Measurements from ENCODE around the gene MIB1.

Gene MIB1

GRCh38 chr18:21908711-21909110 is 168.1 kb downstream of the MIB1 start:
- no peak for TF ChIP-seq CTCF (IDR thresholded peaks at IDR 0.05; ENCODE audit: low read depth, low read length)
- Histone ChIP-seq H3K4me3 (ENCODE audit: low read depth, low read length) (no peak overlapping the region), H3K36me3 (no peaks in the 10 kb centered on the region), H3K9me3 (no peaks in the 10 kb centered on the region), H3K27me3 (no peaks in the 10 kb centered on the region), H3K4me1 (no peaks in the 10 kb centered on the region)
- no peak for DNase-seq

DNA sequence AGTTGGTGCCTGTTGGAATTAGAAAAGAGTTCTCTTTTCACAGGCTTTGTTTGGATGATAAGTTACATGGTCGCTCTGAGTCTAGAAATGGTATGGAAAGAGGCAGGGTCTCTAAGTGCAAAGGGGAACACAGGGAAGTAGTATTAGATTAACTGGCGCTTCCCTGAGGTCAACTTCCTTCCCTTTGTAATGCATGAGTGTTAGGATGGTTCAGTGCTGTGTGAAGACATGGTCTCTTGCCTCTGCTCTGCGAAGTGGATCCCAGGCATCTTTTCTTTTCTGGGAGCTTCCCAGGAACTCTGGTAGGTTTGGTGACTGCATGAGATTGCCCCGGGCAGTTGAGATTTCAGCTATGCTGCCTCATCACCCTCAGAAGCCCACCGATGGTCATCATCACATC is 170.3 kb downstream of the MIB1 start:
- no peak overlapping the region for H3K4me3 ChIP-seq (ENCODE audit: low read depth, low read length)
- H3K4me1 ChIP-seq: no peaks in the 10 kb centered on the region
- no peak for DNase-seq
- H3K9me3 ChIP-seq: no peaks in the 10 kb centered on the region
- TF ChIP-seq CTCF (IDR thresholded peaks at IDR 0.05; ENCODE audit: low read depth, low read length): no peak
- H3K36me3 ChIP-seq: no peaks in the 10 kb centered on the region
- no peaks in the 10 kb centered on the region for H3K27me3 ChIP-seq

DNA sequence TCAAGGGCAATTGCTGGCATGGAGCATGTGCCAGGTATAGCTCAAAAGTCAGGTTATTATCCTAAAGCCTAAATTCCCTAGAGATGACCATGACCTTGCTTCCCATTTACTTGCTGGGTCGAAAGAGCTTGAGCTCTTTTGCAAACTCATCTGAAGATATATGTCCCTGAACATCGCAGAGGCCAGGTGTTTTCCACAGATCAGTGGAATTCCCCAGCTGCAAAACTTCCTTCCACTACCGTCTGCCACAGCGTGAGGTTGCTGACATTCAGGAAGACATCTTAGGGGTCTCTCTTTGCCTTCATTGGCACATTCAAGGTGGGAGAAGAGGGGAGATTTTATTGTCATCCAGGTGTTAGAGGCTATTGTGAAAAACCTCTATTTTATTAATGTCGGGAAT is 171.0 kb downstream of the MIB1 start:
- no peaks in the 10 kb centered on the region for H3K4me1 ChIP-seq
- H3K9me3 ChIP-seq: no peaks in the 10 kb centered on the region
- no peaks in the 10 kb centered on the region for H3K27me3 ChIP-seq
- no peaks in the 10 kb centered on the region for H3K36me3 ChIP-seq
- H3K4me3 ChIP-seq (ENCODE audit: low read depth, low read length): no peak overlapping the region
- no peak for TF ChIP-seq CTCF (IDR thresholded peaks at IDR 0.05; ENCODE audit: low read depth, low read length)
- no peak for DNase-seq

GRCh38 chr18:21912339-21913239 is 172.0 kb downstream of the MIB1 start:
- TF ChIP-seq CTCF (IDR thresholded peaks at IDR 0.05; ENCODE audit: low read depth, low read length): peak; percentile 21; the same call in 1 of the 2 replicates
- peak; percentile 8 for DNase-seq
- Histone ChIP-seq H3K4me1 (no peaks in the 10 kb centered on the region), H3K36me3 (no peaks in the 10 kb centered on the region), H3K4me3 (ENCODE audit: low read depth, low read length) (no peak overlapping the region), H3K27me3 (no peaks in the 10 kb centered on the region), H3K9me3 (no peaks in the 10 kb centered on the region)

DNA sequence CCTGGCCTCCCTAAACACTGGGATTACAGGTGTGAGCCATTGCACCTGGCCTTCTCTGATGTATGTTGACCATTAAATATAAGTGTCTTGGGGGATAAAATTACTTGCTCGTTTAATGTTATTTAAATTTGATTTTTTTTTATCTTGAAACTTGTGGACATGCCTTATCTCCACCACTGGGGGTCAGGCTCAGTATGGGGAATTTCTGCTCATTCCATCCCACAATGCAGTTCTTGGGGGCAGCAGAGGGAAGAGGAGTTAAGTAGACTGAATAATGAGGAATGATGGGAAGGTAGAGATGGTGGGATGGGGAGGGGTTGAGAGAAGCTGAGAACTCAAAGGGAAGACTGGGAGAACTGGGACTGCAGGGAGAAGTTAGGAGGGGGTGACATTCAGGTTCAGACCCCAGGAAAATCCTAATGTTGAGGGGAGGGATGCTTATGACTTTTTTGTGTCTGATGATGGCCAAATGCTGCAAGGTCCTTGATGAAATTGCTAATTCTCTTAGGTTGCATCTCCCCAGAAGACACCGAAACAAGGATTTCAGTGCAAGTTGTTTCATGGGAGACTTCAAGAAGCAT is 174.2 kb downstream of the MIB1 start:
- DNase-seq: peak; percentile 24
- Histone ChIP-seq H3K36me3 (no peaks in the 10 kb centered on the region), H3K4me1 (no peaks in the 10 kb centered on the region), H3K4me3 (ENCODE audit: low read depth, low read length) (no peak overlapping the region), H3K9me3 (no peaks in the 10 kb centered on the region), H3K27me3 (no peaks in the 10 kb centered on the region)
- peak; percentile 53 for TF ChIP-seq CTCF (IDR thresholded peaks at IDR 0.05; ENCODE audit: low read depth, low read length)

- Histone ChIP-seq H3K36me3 (no peaks in the 10 kb centered on the region), H3K9me3 (no peaks in the 10 kb centered on the region), H3K4me3 (ENCODE audit: low read depth, low read length) (no peak overlapping the region), H3K27me3 (no peaks in the 10 kb centered on the region), H3K4me1 (no peaks in the 10 kb centered on the region)
- no peak for DNase-seq
- no peak for TF ChIP-seq CTCF (IDR thresholded peaks at IDR 0.05; ENCODE audit: low read depth, low read length)
Observed at GRCh38 chr18:21915546-21915945, 175.0 kb downstream of the MIB1 start.
